GM18867 (cell line): Measurements from ENCODE around the gene LRIG1.

ENCODE experiments used
- ATAC-seq: cut with Tn5 transposase; IDR thresholded peaks from one replicate; pipeline ENCODE4 v1.9.1; 2021; ENCODE audit warnings: mild to moderate bottlenecking, moderate library complexity; ENCODE audit not compliant: unreplicated experiment

Gene LRIG1

GRCh38 chr3:66406163-66406562, 94.7 kb downstream of the LRIG1 start:
- ATAC-seq = no peak

GRCh38 chr3:66405701-66406091, 95.1 kb downstream of the LRIG1 start:
- ATAC-seq = no peak

GRCh38 chr3:66404903-66405700, 95.7 kb downstream of the LRIG1 start:
- ATAC-seq = no peak

- ATAC-seq = no peak
Observed at GRCh38 chr3:66404197-66404596, 96.6 kb downstream of the LRIG1 start.

GRCh38 chr3:66403323-66403990, 97.4 kb downstream of the LRIG1 start:
- ATAC-seq = no peak

GRCh38 chr3:66402596-66403290, 98.1 kb downstream of the LRIG1 start:
- no peak for ATAC-seq

- ATAC-seq = no peak
Observed at GRCh38 chr3:66401675-66402491, 98.9 kb downstream of the LRIG1 start.

GRCh38 chr3:66401157-66401550, 99.7 kb downstream of the LRIG1 start:
- ATAC-seq = no peak

GRCh38 chr3:66400411-66401156, 100.2 kb downstream of the LRIG1 start:
- no peak for ATAC-seq

- no peak for ATAC-seq
Observed at GRCh38 chr3:66399529-66400232, 101.1 kb downstream of the LRIG1 start.

- ATAC-seq = no peak
Observed at GRCh38 chr3:66398228-66399025, 102.4 kb downstream of the LRIG1 start.

- ATAC-seq = no peak
Observed at GRCh38 chr3:66397745-66398144, 103.1 kb downstream of the LRIG1 start.

- ATAC-seq = no peak
Observed at GRCh38 chr3:66396888-66397287, 103.9 kb downstream of the LRIG1 start.

GRCh38 chr3:66396161-66396760, 104.6 kb downstream of the LRIG1 start:
- no peak for ATAC-seq

- no peak for ATAC-seq
Observed at GRCh38 chr3:66395635-66396034, 105.2 kb downstream of the LRIG1 start.

GRCh38 chr3:66394753-66395249, 106.0 kb downstream of the LRIG1 start:
- ATAC-seq = no peak

- peak; percentile 50 for ATAC-seq
Observed at GRCh38 chr3:66394019-66394752, 106.6 kb downstream of the LRIG1 start.
